ENCODE results near the gene CENATAC. TPM values are rescaled to one million over a fixed set of nuclear protein-coding genes. Genes with fewer than 3 reads are reported as not detected.

The CENATAC gene
- total RNA-seq, 1 experiment from 2014 or later, result 55.2 TPM

- no peaks in the 10 kb centered on the region for H3K27me3 ChIP-seq (ENCODE audit: insufficient read depth, low read length)
- no peaks in the 10 kb centered on the region for H3K79me1 ChIP-seq (ENCODE audit: insufficient read depth, low read depth, low read length, poor library complexity, severe bottlenecking)
- H2AK5ac ChIP-seq (ENCODE audit: insufficient read length, low read length), result no peak overlapping the region
- no peak overlapping the region for H2BK5ac ChIP-seq (ENCODE audit: insufficient read length, low read length)
- H3K79me2 ChIP-seq (ENCODE audit: insufficient read depth, low read length), result no peaks in the 10 kb centered on the region
- H3K18ac ChIP-seq (ENCODE audit: insufficient read length, low read depth, low read length), result no peak overlapping the region
- H4K8ac ChIP-seq (replicated peaks; ENCODE audit: insufficient read length, low read depth, low read length), result no peak overlapping the region
- no peaks in the 10 kb centered on the region for H3K27me3 Mint-ChIP-seq (ENCODE audit: low read depth)
- no peak overlapping the region for H4K91ac ChIP-seq (ENCODE audit: insufficient read length, low read depth, low read length)
- no peak for TF ChIP-seq CTCF (conservative IDR thresholded peaks at IDR 0.05)
- peaks cover 2 to 6% (median 4%) of the 10 kb centered on the region in 3 experiments; a peak in 5 of 7 replicates for H3K36me3 Mint-ChIP-seq (ENCODE audit: insufficient read depth in 1 of 3, low read depth in 3 of 3)
- H3K23ac ChIP-seq (ENCODE audit: insufficient read length, low read depth, low read length), result no peak overlapping the region
- peaks cover 3% of the 10 kb centered on the region for H3K23me2 ChIP-seq (ENCODE audit: insufficient read length, low read depth, low read length, poor library complexity, severe bottlenecking)
- H3K9ac ChIP-seq (ENCODE audit: extremely low read depth, insufficient read length, low read length), result no peak overlapping the region
- H2BK120ac ChIP-seq (ENCODE audit: low read depth, low read length, poor library complexity, severe bottlenecking), result no peak overlapping the region
- H3K4ac ChIP-seq (ENCODE audit: low read depth, low read length), result no peak overlapping the region
- no peak overlapping the region for H4K5ac ChIP-seq (ENCODE audit: insufficient read length, low read depth, low read length)
- no peak overlapping the region for H3K56ac ChIP-seq (ENCODE audit: insufficient read length, low read depth, low read length)
- H2BK20ac ChIP-seq (ENCODE audit: low read depth, low read length, poor library complexity, severe bottlenecking), result no peak overlapping the region
- H3K9me3 Mint-ChIP-seq, result peaks cover 0 to 2% of the 10 kb centered on the region in 2 experiments; a peak in 3 of 5 replicates
- H2BK12ac ChIP-seq (ENCODE audit: insufficient read length, low read depth, low read length), result no peak overlapping the region
- no peak overlapping the region for H3K4me2 ChIP-seq (ENCODE audit: insufficient read depth, insufficient read length, low read length)
- H3K27ac ChIP-seq (ENCODE audit: insufficient read length, low read depth, low read length), result no peak overlapping the region
- no peak overlapping the region for H3K27ac Mint-ChIP-seq
- WGBS (ENCODE audit: extremely low coverage, insufficient read length, low lambda C conversion rate), result no CpG with 5 or more reads among the region's 5 CpGs
- H3K9me3 ChIP-seq (ENCODE audit: control insufficient read depth, low read depth, low read length), result no peaks in the 10 kb centered on the region
- DNase-seq, result no peak
- H3K4me1 ChIP-seq (ENCODE audit: insufficient read depth, low read length), result no peaks in the 10 kb centered on the region
- H3T11ph ChIP-seq (ENCODE audit: low read length), result no peak overlapping the region
- no peak overlapping the region for H2AFZ ChIP-seq (ENCODE audit: low read length)
- H3K4me3 Mint-ChIP-seq, result no peak overlapping the region
- H2BK15ac ChIP-seq (ENCODE audit: low read depth, low read length), result no peak overlapping the region
- no peaks in the 10 kb centered on the region for H4K20me1 ChIP-seq (ENCODE audit: control insufficient read depth, insufficient read depth, insufficient read length)
- no peak overlapping the region for H3K14ac ChIP-seq (ENCODE audit: insufficient read depth, low read length)
- H3K4me1 Mint-ChIP-seq, result peaks cover 8 to 13% of the 10 kb centered on the region in 2 experiments
Measured at GRCh38 chr11:119062779-119063178, 64.8 kb downstream of the CENATAC start.
